Thoracic aorta (tissue), 2 donors: Measurements from ENCODE around the gene GCDH. TPM values are rescaled to one million over a fixed set of nuclear protein-coding genes. Genes with fewer than 3 reads are reported as not detected.
A peak's percentile ranks its signal among the peaks of the same experiment; 100 is the strongest.

Experiments
- ATAC-seq: fragments of 150-250 bp; one replicate; pipeline ENCODE4 v1.8.0; 2017; ENCODE audit warnings: low read depth; ENCODE audit not compliant: insufficient number of reproducible peaks, low FRiP score
- DNase-seq: peaks from one replicate; pipeline ENCODE4 v3.0.0-alpha.2; 2020; ENCODE audit warnings: low spot score
- H3K27ac ChIP-seq, 2 donors: fragments of 200-600 bp; sonication (generic); 1 replicate in 1 of 2; 2 replicates in 1 of 2; pipeline ENCODE4 v1.5.1; 2016; ENCODE audit warnings: mild to moderate bottlenecking in 2 of 2, moderate library complexity in 2 of 2
- H3K27me3 ChIP-seq: fragments of 200-600 bp; sonication (generic); replicated peaks from 2 replicates; pipeline ENCODE4 v1.6.0; 2016; ENCODE audit warnings: mild to moderate bottlenecking; ENCODE audit not compliant: insufficient read depth
- H3K36me3 ChIP-seq: fragments of 200-600 bp; sonication (generic); one replicate; pipeline ENCODE4 v1.5.1; 2016
- H3K4me1 ChIP-seq, 2 donors: fragments of 200-600 bp; sonication (generic); 1 replicate in 1 of 2; 2 replicates in 1 of 2; pipeline versions ENCODE4 v1.5.1 to v1.6.0; 2016; ENCODE audit warnings: low read depth in 2 of 2, mild to moderate bottlenecking in 1 of 2; ENCODE audit not compliant: control insufficient read depth in 1 of 2
- H3K4me3 ChIP-seq: fragments of 200-600 bp; sonication (generic); 2 replicates; pipeline ENCODE4 v1.5.1; 2016; ENCODE audit warnings: mild to moderate bottlenecking
- H3K9me3 ChIP-seq: fragments of 200-600 bp; sonication (generic); 2 replicates; pipeline ENCODE4 v1.5.1; 2016
- total RNA-seq, 2 donors: library from RNA; depleted of rRNA; stranded (reverse); fragments of >200 nt; gene quantifications; one replicate each; pipeline versions ENCODE4 v1.1.0 to v1.2.3, GENCODE V29; 2016
- TF ChIP-seq, protein P1 (sequence below): fragments of 200-600 bp; sonication (generic); IDR thresholded peaks from one replicate; pipeline ENCODE4 v1.5.1; 2019; ENCODE audit warnings: antibody characterized with exemption

Gene GCDH
- total RNA-seq, 2 donors from 2014 or later = 30.2 to 60.7 TPM

DNA sequence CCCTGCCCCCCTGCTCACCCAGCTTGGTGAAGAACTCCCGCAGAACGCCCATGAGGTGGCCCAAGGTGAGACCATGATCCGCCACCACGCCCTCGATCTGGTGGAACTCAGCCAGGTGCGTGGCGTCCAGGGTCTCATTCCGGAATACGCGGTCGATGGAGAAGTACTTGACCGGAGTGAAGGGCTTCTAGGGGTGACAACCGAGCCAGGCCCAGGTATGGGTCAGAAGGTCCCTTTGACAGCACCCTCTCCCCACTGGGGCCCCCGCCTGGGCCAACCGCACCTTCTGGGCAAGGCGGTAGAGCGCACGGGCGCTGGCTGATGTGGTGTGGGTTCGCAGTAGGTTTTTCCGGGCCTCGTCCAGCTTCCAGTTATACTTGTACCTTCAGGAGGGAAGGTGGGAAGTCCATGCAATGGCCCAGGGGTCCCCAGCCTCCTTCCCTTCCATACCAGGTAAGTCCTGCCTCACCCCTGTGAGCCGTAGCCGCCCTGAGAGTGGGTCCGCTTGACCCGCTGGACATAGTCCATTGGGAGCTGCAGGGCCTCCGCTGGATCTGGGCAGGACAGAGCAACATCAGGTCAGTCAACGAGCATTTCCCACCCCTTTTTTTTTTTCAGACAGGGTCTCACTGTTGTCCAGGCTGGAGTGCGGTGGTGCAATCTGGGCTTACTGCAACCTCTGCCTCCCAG lies 33.8 kb downstream of the GCDH start:
- Histone ChIP-seq H3K27me3 (no peaks in the 10 kb centered on the region), H3K36me3 (peaks cover 57% of the 10 kb centered on the region), H3K9me3 (no peaks in the 10 kb centered on the region), H3K4me1 (no peaks in the 10 kb centered on the region), H3K4me3 (no peak overlapping the region), H3K27ac (no peak overlapping the region)
- DNase-seq (no peak), ATAC-seq (no peak)
- TF ChIP-seq, protein P1, sequence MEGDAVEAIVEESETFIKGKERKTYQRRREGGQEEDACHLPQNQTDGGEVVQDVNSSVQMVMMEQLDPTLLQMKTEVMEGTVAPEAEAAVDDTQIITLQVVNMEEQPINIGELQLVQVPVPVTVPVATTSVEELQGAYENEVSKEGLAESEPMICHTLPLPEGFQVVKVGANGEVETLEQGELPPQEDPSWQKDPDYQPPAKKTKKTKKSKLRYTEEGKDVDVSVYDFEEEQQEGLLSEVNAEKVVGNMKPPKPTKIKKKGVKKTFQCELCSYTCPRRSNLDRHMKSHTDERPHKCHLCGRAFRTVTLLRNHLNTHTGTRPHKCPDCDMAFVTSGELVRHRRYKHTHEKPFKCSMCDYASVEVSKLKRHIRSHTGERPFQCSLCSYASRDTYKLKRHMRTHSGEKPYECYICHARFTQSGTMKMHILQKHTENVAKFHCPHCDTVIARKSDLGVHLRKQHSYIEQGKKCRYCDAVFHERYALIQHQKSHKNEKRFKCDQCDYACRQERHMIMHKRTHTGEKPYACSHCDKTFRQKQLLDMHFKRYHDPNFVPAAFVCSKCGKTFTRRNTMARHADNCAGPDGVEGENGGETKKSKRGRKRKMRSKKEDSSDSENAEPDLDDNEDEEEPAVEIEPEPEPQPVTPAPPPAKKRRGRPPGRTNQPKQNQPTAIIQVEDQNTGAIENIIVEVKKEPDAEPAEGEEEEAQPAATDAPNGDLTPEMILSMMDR = no peak

DNA sequence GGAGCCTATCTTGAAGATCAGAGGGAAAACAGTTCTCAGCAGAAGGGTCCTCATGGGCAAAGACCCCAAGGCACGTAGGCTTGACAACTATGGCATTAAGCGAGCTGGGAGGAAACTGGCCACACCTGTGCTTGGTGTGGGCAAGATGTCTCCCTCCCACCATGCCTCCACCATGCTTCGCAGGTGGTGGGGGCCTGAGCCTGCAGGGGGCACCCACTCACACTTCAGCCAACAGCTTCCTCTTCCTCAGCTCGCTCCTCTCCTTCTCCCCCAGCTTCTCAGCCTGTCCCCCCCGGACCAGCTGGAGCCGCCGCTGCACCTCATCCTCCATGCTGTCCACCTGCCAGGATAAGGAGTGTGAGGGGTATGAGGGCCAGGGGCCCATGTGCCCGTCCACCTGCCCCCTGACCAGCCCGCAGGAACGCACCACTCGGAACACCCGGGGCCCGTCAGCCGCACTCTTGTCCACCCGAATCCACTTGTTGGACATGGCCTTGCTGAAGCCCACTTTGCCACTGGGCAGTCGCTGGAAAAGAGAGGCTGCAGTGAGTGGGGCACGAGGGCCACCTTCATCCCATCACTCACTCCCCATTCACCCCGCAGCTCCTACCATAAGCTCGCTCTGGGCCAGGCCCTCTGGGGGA lies 39.2 kb downstream of the GCDH start:
- Histone ChIP-seq H3K36me3 (peaks cover 38% of the 10 kb centered on the region), H3K4me1 (peaks cover 6 to 13% of the 10 kb centered on the region in 2 donors), H3K27me3 (no peaks in the 10 kb centered on the region), H3K4me3 (no peak overlapping the region), H3K9me3 (no peaks in the 10 kb centered on the region), H3K27ac (no peak overlapping the region)
- ATAC-seq = no peak
- TF ChIP-seq, protein P1 = no peak
- DNase-seq = no peak

DNA sequence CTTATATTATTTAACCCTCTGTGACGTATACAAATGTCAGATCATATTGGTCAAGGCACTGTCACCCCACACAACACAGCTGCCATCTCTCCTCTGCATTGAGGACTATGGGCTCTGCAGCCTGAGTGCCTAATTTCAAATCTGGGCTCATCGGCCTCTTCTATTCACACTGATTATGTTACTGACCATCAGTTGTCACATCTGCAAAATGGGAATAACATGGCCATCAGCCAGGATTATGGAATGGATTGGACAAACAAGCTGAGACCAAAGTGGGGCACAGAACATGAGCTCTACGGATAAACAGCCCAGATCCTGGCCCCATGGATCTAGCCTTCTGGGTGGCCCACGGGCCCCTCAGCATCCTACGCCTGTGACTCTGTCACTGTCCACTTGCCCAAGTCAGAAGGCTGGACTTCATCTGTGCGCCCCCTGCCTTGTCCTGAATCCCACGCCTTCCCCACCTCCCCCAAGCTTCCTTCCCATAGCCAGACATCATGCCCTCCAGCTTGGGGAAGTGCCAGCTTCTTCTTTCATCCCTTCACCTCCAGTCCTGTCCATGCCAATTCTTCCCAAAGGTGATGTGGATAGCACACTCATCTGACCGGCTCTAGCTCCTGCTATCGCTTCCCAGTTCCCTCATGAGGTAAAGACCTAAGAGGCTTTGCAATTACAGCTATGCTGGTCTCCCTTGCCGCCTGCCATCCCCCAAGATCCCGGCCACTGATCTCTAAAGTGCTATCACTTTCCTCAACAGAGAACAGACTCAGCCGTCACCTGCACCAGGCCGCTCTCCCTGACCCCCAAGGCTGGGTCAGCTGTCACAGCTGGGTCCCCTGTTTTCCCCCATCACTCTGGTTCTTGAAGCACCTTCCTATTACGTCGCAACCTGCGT lies 41.7 kb downstream of the GCDH start:
- Histone ChIP-seq H3K4me1 (peaks cover 10 to 18% of the 10 kb centered on the region in 2 donors), H3K27ac (peak overlapping the region in 1 of 2 donors; percentile 63), H3K27me3 (no peaks in the 10 kb centered on the region), H3K4me3 (peak overlapping the region; percentile 92), H3K9me3 (no peaks in the 10 kb centered on the region), H3K36me3 (peaks cover 20% of the 10 kb centered on the region)
- DNase-seq = no peak
- no peak for ATAC-seq
- TF ChIP-seq, protein P1 = no peak

DNA sequence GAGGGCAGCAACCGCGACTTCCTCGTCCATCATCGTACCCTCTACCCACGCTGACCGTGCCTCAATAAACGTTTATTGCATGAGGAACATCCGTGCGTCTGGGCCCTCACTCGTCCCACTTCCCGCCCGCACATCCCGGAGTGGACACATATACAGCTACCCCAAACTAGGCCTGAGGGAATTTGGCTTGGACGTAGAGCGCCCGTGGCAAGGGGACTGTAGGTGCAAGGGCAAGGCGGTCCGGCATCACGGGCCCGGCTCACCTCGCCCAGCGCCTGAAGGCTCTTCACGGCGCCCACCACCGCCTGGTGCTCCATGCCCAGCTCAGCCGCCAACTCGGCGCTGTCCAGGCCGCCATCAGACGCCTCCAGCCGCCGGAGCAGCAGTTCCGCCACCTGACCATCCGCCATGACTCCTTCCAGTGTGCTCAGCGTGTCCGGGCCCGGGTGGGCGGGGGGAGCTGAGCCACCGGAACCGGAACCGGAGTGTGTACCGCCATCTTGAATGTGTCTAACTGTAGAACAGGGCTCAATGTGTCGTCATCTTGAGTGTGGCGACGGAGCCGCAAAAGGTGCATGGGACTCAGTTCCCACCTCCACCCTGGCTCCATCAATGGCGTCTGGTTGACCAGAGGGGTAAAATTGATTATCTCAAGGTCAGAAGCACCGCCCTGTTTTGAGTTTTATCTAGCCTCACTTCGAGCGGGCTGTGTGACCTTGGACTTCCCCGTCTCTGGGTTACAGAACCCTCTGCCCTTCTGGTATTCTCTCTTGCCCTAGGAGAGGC lies 42.5 kb downstream of the GCDH start, which contains the start of gene FARSA:
TSS of gene FARSA (minus strand) at position 425 of the 786 bp plus-strand sequence. CDS start at position 410, 15 bp downstream.
- ATAC-seq (peak; percentile 61), DNase-seq (peak; percentile 74)
- Histone ChIP-seq H3K9me3 (no peaks in the 10 kb centered on the region), H3K4me1 (peaks cover 13 to 22% of the 10 kb centered on the region in 2 donors), H3K36me3 (peaks cover 20% of the 10 kb centered on the region), H3K27me3 (no peaks in the 10 kb centered on the region), H3K4me3 (peak within 1 kb of the TSS; percentile 92), H3K27ac (peak within 1 kb of the TSS; percentile 34 to 63)
- TF ChIP-seq, protein P1 = no peak
